T-cell (primary cell): ENCODE data around the gene NOXRED1. TPM values are rescaled to one million over a fixed set of nuclear protein-coding genes. Genes with fewer than 3 reads are reported as not detected.
"Not testable (repeated sequence)": the region's sequence is repeated elsewhere in the genome, so short reads cannot be mapped to it uniquely, and the experiment has no call there.

ENCODE experiments used
- ATAC-seq, 4 experiments: fragments of 200-7000 bp in 3 of 4; fragments of 150-1000 bp in 1 of 4; cut with Tn5 transposase; replicated peaks in 1 of 4; 1 replicate in 3 of 4; 2 replicates in 1 of 4; pipeline ENCODE4 v1.10.0; 2021; ENCODE audit warnings: moderate library complexity in 3 of 4, mild to moderate bottlenecking in 2 of 4, moderate number of reproducible peaks in 1 of 4
- CTCF ChIA-PET, 2 donors: fragments of 300-600 bp; sonication (Branson Sonifier 250); formaldehyde crosslinking; loops; one replicate each; lab custom pipeline; 2022; ENCODE audit warnings: antibody characterized with exemption in 2 of 2; lab: Charles Lee
- POLR2A ChIA-PET, 2 donors: fragments of 300-600 bp; sonication (Branson Sonifier 250); formaldehyde crosslinking; loops; one replicate each; lab custom pipeline; 2022; ENCODE audit warnings: antibody characterized with exemption in 2 of 2; lab: Charles Lee
- DNase-seq, 35 experiments: peaks; one replicate each; pipeline versions ENCODE4 v3.0.0 to v3.0.0-alpha.2; 2013 to 2023
- H3K27ac ChIP-seq: one replicate; pipeline ENCODE4 v1.5.1; 2013; ENCODE audit warnings: low read length
- H3K27me3 ChIP-seq, 2 experiments: replicated peaks in 1 of 2; 1 replicate in 1 of 2; 2 replicates in 1 of 2; pipeline versions ENCODE4 v1.6.1 to v1.7.0; 2013; ENCODE audit warnings: low read length in 1 of 2, mixed read lengths in 1 of 2; ENCODE audit not compliant: control insufficient read depth in 2 of 2, insufficient read depth in 2 of 2; ENCODE audit errors: extremely low read depth in 1 of 2
- H3K36me3 ChIP-seq, 2 donors: 1 replicate in 1 of 2; 2 replicates in 1 of 2; pipeline versions ENCODE4 v1.6.1 to v1.7.0; 2013; ENCODE audit warnings: low read length in 1 of 2; ENCODE audit not compliant: control insufficient read depth in 2 of 2, insufficient read depth in 1 of 2; ENCODE audit errors: extremely low read depth in 1 of 2
- H3K4me1 ChIP-seq, 2 experiments: 1 replicate in 1 of 2; 2 replicates in 1 of 2; pipeline versions ENCODE4 v1.6.1 to v1.7.0; 2013; ENCODE audit warnings: low read length in 2 of 2, mixed read lengths in 1 of 2; ENCODE audit not compliant: insufficient read depth in 2 of 2, control insufficient read depth in 1 of 2; ENCODE audit errors: extremely low read depth in 1 of 2
- H3K4me3 ChIP-seq, 2 donors: 1 replicate in 1 of 2; 2 replicates in 1 of 2; pipeline versions ENCODE4 v1.5.1 to v1.7.0; 2013; ENCODE audit warnings: mild to moderate bottlenecking in 2 of 2, low read length in 1 of 2, moderate library complexity in 1 of 2; ENCODE audit not compliant: control insufficient read depth in 1 of 2; ENCODE audit errors: extremely low read depth in 1 of 2
- H3K9me3 ChIP-seq: 2 replicates; pipeline ENCODE4 v1.7.0; 2013
- H3K27ac Mint-ChIP-seq, 2 donors: one replicate each; pipeline ENCODE4 v1.8.0; 2020 to 2021; ENCODE audit warnings: mild to moderate bottlenecking in 2 of 2, mixed read lengths in 2 of 2
- H3K27me3 Mint-ChIP-seq, 2 donors: one replicate each; pipeline ENCODE4 v1.8.0; 2021 to 2022; ENCODE audit warnings: mixed read lengths in 2 of 2
- H3K36me3 Mint-ChIP-seq: one replicate; pipeline ENCODE4 v1.8.0; 2021; ENCODE audit warnings: mixed read lengths
- H3K4me1 Mint-ChIP-seq, 3 donors: one replicate each; pipeline ENCODE4 v1.8.0; 2020 to 2022; ENCODE audit warnings: mixed read lengths in 3 of 3, mild to moderate bottlenecking in 1 of 3
- H3K4me3 Mint-ChIP-seq, 3 donors: one replicate each; pipeline ENCODE4 v1.8.0; 2020 to 2022; ENCODE audit warnings: mild to moderate bottlenecking in 3 of 3, mixed read lengths in 3 of 3, moderate library complexity in 3 of 3
- H3K9me3 Mint-ChIP-seq, 3 donors: one replicate each; pipeline ENCODE4 v1.8.0; 2020 to 2022; ENCODE audit warnings: mixed read lengths in 3 of 3
- WGBS: methylation state at CpG from one replicate; pipeline ENCODE4 v1.1.5; 2013; ENCODE audit warnings: missing lambda C conversion rate; ENCODE audit not compliant: insufficient coverage; 5-methylcytosine and 5-hydroxymethylcytosine counted together
- total RNA-seq, 35 experiments: library from RNA in 6 of 35; stranded (reverse) in 6 of 35; fragments of 120-200 nt in 1 of 35; gene quantifications; one replicate each; pipeline versions ENCODE4 v1.2.1 to v1.2.4 and lab custom pipeline; 2013 to 2026

The NOXRED1 gene
- total RNA-seq, 5 donors from 2014 or later (not counting 1 experiment from before 2014, with no cell fraction given), result 0.33 to 1.7 (median 1.2) TPM

- ATAC-seq, H3K4me3 Mint-ChIP-seq, H3K27me3 ChIP-seq, H3K4me3 ChIP-seq, H3K27ac ChIP-seq, DNase-seq, POLR2A ChIA-PET, H3K27ac Mint-ChIP-seq, H3K4me1 Mint-ChIP-seq, CTCF ChIA-PET, H3K36me3 Mint-ChIP-seq, H3K27me3 Mint-ChIP-seq, H3K9me3 ChIP-seq, H3K4me1 ChIP-seq, H3K36me3 ChIP-seq: not testable (repeated sequence)
- peaks cover 12 to 22% (median 18%) of the 10 kb centered on the region in 3 donors for H3K9me3 Mint-ChIP-seq
- WGBS, result no CpG with 5 or more reads among the region's 3 CpGs
Measured at GRCh38 chr14:77416098-77416497, 7.2 kb downstream of the NOXRED1 start.

- H3K36me3 Mint-ChIP-seq, CTCF ChIA-PET: not testable (repeated sequence)
- no CpG with 5 or more reads among the region's 10 CpGs for WGBS
Measured at GRCh38 chr14:77415403-77416030, 7.8 kb downstream of the NOXRED1 start.

GRCh38 chr14:77409131-77409533 is 14.2 kb downstream of the NOXRED1 start:
- no peak overlapping the region for H3K27ac Mint-ChIP-seq
- peaks cover 12 to 16% (median 15%) of the 10 kb centered on the region in 3 donors for H3K4me1 Mint-ChIP-seq
- Histone ChIP-seq H3K9me3 (no peaks in the 10 kb centered on the region), H3K36me3 (no peaks in the 10 kb centered on the region), H3K4me3 (no peak overlapping the region), H3K27ac (no peak overlapping the region), H3K4me1 (no peaks in the 10 kb centered on the region), H3K27me3 (no peaks in the 10 kb centered on the region)
- no peaks in the 10 kb centered on the region for H3K27me3 Mint-ChIP-seq
- no peaks in the 10 kb centered on the region for H3K9me3 Mint-ChIP-seq
- ChIA-PET POLR2A (no interaction called here), CTCF (no interaction called here)
- ATAC-seq (no peak), DNase-seq (peak in 1 of 35 experiments; percentile 3)
- 60% methylated on average over 1 of the region's 3 CpGs for WGBS
- H3K4me3 Mint-ChIP-seq, result no peak overlapping the region
- H3K36me3 Mint-ChIP-seq, result no peaks in the 10 kb centered on the region

More at GRCh38 chr14:77415403-77416030, 7.8 kb downstream of the NOXRED1 start:
- H3K4me3 ChIP-seq, H3K27me3 ChIP-seq, H3K27ac ChIP-seq, ATAC-seq, H3K36me3 ChIP-seq, DNase-seq, H3K4me1 ChIP-seq, H3K4me3 Mint-ChIP-seq, POLR2A ChIA-PET, H3K27ac Mint-ChIP-seq, H3K4me1 Mint-ChIP-seq, H3K27me3 Mint-ChIP-seq, H3K9me3 ChIP-seq: not testable (repeated sequence)
- peaks cover 12 to 22% (median 18%) of the 10 kb centered on the region in 3 donors for H3K9me3 Mint-ChIP-seq

GRCh38 chr14:77407158-77407557 is 16.2 kb downstream of the NOXRED1 start:
- DNase-seq (no peak), ATAC-seq (no peak)
- 78% methylated on average over 1 of the region's 2 CpGs for WGBS
- no peaks in the 10 kb centered on the region for H3K36me3 Mint-ChIP-seq
- ChIA-PET CTCF (no interaction called here), POLR2A (no interaction called here)
- H3K27me3 Mint-ChIP-seq, result no peaks in the 10 kb centered on the region
- H3K4me3 Mint-ChIP-seq, result no peak overlapping the region
- H3K4me1 Mint-ChIP-seq, result peaks cover 12 to 16% (median 15%) of the 10 kb centered on the region in 3 donors
- Histone ChIP-seq H3K27me3 (no peaks in the 10 kb centered on the region), H3K9me3 (no peaks in the 10 kb centered on the region), H3K27ac (no peak overlapping the region), H3K36me3 (no peaks in the 10 kb centered on the region), H3K4me3 (no peak overlapping the region), H3K4me1 (no peaks in the 10 kb centered on the region)
- no peaks in the 10 kb centered on the region for H3K9me3 Mint-ChIP-seq
- H3K27ac Mint-ChIP-seq, result no peak overlapping the region

- Mint-ChIP-seq H3K4me3 (no peak overlapping the region), H3K27me3 (no peaks in the 10 kb centered on the region), H3K36me3 (peaks cover 2% of the 10 kb centered on the region), H3K27ac (no peak overlapping the region), H3K9me3 (no peaks in the 10 kb centered on the region), H3K4me1 (peaks cover 12 to 16% (median 15%) of the 10 kb centered on the region in 3 donors)
- no peaks in the 10 kb centered on the region for H3K4me1 ChIP-seq
- no peaks in the 10 kb centered on the region for H3K27me3 ChIP-seq
- H3K9me3 ChIP-seq, result no peaks in the 10 kb centered on the region
- no peak overlapping the region for H3K4me3 ChIP-seq
- H3K27ac ChIP-seq, result no peak overlapping the region
- 51% methylated on average over 2 of the region's 6 CpGs for WGBS
- ATAC-seq, result no peak
- H3K36me3 ChIP-seq, result no peaks in the 10 kb centered on the region
- no peak for DNase-seq
- POLR2A ChIA-PET, result no interaction called here
- CTCF ChIA-PET, result no interaction called here
Measured at GRCh38 chr14:77406718-77407117, 16.6 kb downstream of the NOXRED1 start.

GRCh38 chr14:77406086-77406485 is 17.2 kb downstream of the NOXRED1 start:
- no peak overlapping the region for H3K4me3 ChIP-seq
- WGBS, result no CpG with 5 or more reads among the region's 3 CpGs
- Mint-ChIP-seq H3K4me3 (no peak overlapping the region), H3K9me3 (no peaks in the 10 kb centered on the region), H3K4me1 (peaks cover 12 to 16% (median 15%) of the 10 kb centered on the region in 3 donors), H3K27ac (no peak overlapping the region), H3K36me3 (peaks cover 3% of the 10 kb centered on the region), H3K27me3 (no peaks in the 10 kb centered on the region)
- POLR2A ChIA-PET, result no interaction called here
- no peaks in the 10 kb centered on the region for H3K36me3 ChIP-seq
- no peaks in the 10 kb centered on the region for H3K27me3 ChIP-seq
- H3K4me1 ChIP-seq, result no peaks in the 10 kb centered on the region
- no peak overlapping the region for H3K27ac ChIP-seq
- ATAC-seq, result no peak
- no peak for DNase-seq
- no peaks in the 10 kb centered on the region for H3K9me3 ChIP-seq
- CTCF ChIA-PET, result interaction anchor here in 1 of 2 donors (0.6 kb wide), 1 partner anchor 70 kb away, joined by 3 read pairs; no protein-coding TSS in a partner anchor
